ENCODE measurements around the gene QRICH1.

- TF ChIP-seq CTCF (conservative IDR thresholded peaks at IDR 0.05): no peak
- TF ChIP-seq EZH2 (IDR thresholded peaks at IDR 0.05; ENCODE audit: low read depth): no peak
Measured at GRCh38 chr3:49005998-49006397, 87.9 kb downstream of the QRICH1 start.
